B cell (primary cell): ENCODE results near the gene IL10RA. TPM values are rescaled to one million over a fixed set of nuclear protein-coding genes. Genes with fewer than 3 reads are reported as not detected.

ENCODE experiments used
- ATAC-seq: fragments of 200-7000 bp; cut with Tn5 transposase; one replicate; pipeline ENCODE4 v1.10.0; 2021; ENCODE audit warnings: low read depth, mild to moderate bottlenecking, moderate number of reproducible peaks, moderate library complexity
- CTCF ChIA-PET: fragments of 350-600 bp; sonication (Branson Sonifier 250); formaldehyde crosslinking; loops from one replicate; lab custom pipeline; 2021; ENCODE audit warnings: antibody characterized with exemption, inconsistent platforms; lab: Charles Lee
- POLR2A ChIA-PET: fragments of 350-600 bp; sonication (Branson Sonifier 250); formaldehyde crosslinking; loops from one replicate; lab custom pipeline; 2021; ENCODE audit warnings: antibody characterized with exemption; lab: Charles Lee
- DNase-seq: peaks from one replicate; pipeline ENCODE4 v3.0.0; 2013
- H2AFZ ChIP-seq: 2 replicates; pipeline ENCODE4 v1.6.1; 2012; ENCODE audit warnings: mild to moderate bottlenecking, low read depth, low read length; ENCODE audit not compliant: insufficient read depth, poor library complexity, severe bottlenecking
- H3K27ac ChIP-seq, 2 donors: 1 replicate in 1 of 2; 2 replicates in 1 of 2; pipeline ENCODE4 v1.5.1; 2012 to 2013; ENCODE audit warnings: low read length in 2 of 2, mild to moderate bottlenecking in 2 of 2, moderate library complexity in 1 of 2
- H3K27me3 ChIP-seq, 4 experiments: fragments of 200-600 bp in 1 of 4; sonication (generic) in 1 of 4; replicated peaks in 1 of 4; 1 replicate in 2 of 4; 2 replicates in 2 of 4; pipeline versions ENCODE4 v1.6.1 to v1.7.0; 2013 to 2016; ENCODE audit warnings: low read length in 3 of 4, mild to moderate bottlenecking in 2 of 4, mixed read lengths in 1 of 4, moderate library complexity in 1 of 4; ENCODE audit not compliant: insufficient read depth in 4 of 4, control insufficient read depth in 3 of 4; ENCODE audit errors: control extremely low read depth in 1 of 4
- H3K36me3 ChIP-seq, 2 experiments: replicated peaks in 1 of 2; 1 replicate in 1 of 2; 2 replicates in 1 of 2; pipeline versions ENCODE4 v1.6.1 to v1.7.1; 2013; ENCODE audit warnings: low read length in 1 of 2; ENCODE audit not compliant: insufficient read depth in 2 of 2, control insufficient read depth in 1 of 2; ENCODE audit errors: control extremely low read depth in 1 of 2, extremely low read depth in 1 of 2
- H3K4me1 ChIP-seq, 2 donors: fragments of 200-600 bp in 1 of 2; sonication (generic) in 1 of 2; 1 replicate in 1 of 2; 2 replicates in 1 of 2; pipeline versions ENCODE4 v1.5.1 to v1.6.1; 2013 to 2017; ENCODE audit warnings: low read length in 2 of 2; ENCODE audit not compliant: control insufficient read depth in 2 of 2, insufficient read depth in 2 of 2
- H3K4me2 ChIP-seq: replicated peaks from 2 replicates; pipeline ENCODE3; 2012; ENCODE audit warnings: mild to moderate bottlenecking, low read depth, low read length; ENCODE audit not compliant: poor library complexity, severe bottlenecking
- H3K4me3 ChIP-seq, 5 experiments: fragments of 200-600 bp in 1 of 5; sonication (generic) in 1 of 5; 1 replicate in 3 of 5; 2 replicates in 2 of 5; pipeline versions ENCODE4 v1.5.1 to v1.7.0; 2011 to 2016; ENCODE audit warnings: low read length in 4 of 5, mild to moderate bottlenecking in 4 of 5, low read depth in 2 of 5, control low read depth in 1 of 5, moderate library complexity in 1 of 5; ENCODE audit not compliant: insufficient read depth in 1 of 5; ENCODE audit errors: control extremely low read depth in 1 of 5, extremely low read depth in 1 of 5
- H3K79me2 ChIP-seq: fragments of 200-600 bp; sonication (generic); one replicate; pipeline ENCODE4 v1.6.0; 2016; ENCODE audit warnings: low read length; ENCODE audit not compliant: control insufficient read depth, insufficient read depth
- H3K9ac ChIP-seq: fragments of 200-600 bp; sonication (generic); 2 replicates; pipeline ENCODE4 v1.6.1; 2017; ENCODE audit warnings: mild to moderate bottlenecking, low read length, moderate library complexity
- H3K9me3 ChIP-seq, 3 donors: one replicate each; pipeline versions ENCODE4 v1.6.1 to v1.7.1; 2013; ENCODE audit warnings: low read length in 2 of 3; ENCODE audit not compliant: control insufficient read depth in 2 of 3, insufficient read depth in 1 of 3; ENCODE audit errors: control extremely low read depth in 1 of 3
- H4K20me1 ChIP-seq: 2 replicates; pipeline ENCODE4 v1.6.0; 2012; ENCODE audit warnings: mild to moderate bottlenecking, low read length; ENCODE audit not compliant: insufficient read depth, control insufficient read depth, poor library complexity, severe bottlenecking
- H3K27ac Mint-ChIP-seq: one replicate; pipeline ENCODE4 v1.8.0; 2021; ENCODE audit warnings: mixed read lengths
- H3K27me3 Mint-ChIP-seq: one replicate; pipeline ENCODE4 v1.8.0; 2021; ENCODE audit warnings: mixed read lengths
- H3K4me1 Mint-ChIP-seq: one replicate; pipeline ENCODE4 v1.8.0; 2021; ENCODE audit warnings: mixed read lengths
- H3K4me3 Mint-ChIP-seq: one replicate; pipeline ENCODE4 v1.8.0; 2021; ENCODE audit warnings: mixed read lengths
- H3K9me3 Mint-ChIP-seq: one replicate; pipeline ENCODE4 v1.8.0; 2022; ENCODE audit warnings: mixed read lengths; ENCODE audit not compliant: insufficient read depth
- CTCF ChIP-seq: fragments of 200-600 bp; IDR thresholded peaks from one replicate; pipeline ENCODE4 v1.8.0; 2022; ENCODE audit warnings: antibody characterized with exemption, mild to moderate bottlenecking
- EZH2 ChIP-seq: IDR thresholded peaks from 2 replicates; pipeline ENCODE4 v1.6.1; 2012; ENCODE audit warnings: borderline replicate concordance, low read depth, mild to moderate bottlenecking, moderate library complexity, low read length; ENCODE audit not compliant: insufficient read depth, poor library complexity, severe bottlenecking
- WGBS: methylation state at CpG from one replicate; pipeline ENCODE4 v1.1.5; 2013; ENCODE audit warnings: missing lambda C conversion rate; ENCODE audit not compliant: insufficient coverage; 5-methylcytosine and 5-hydroxymethylcytosine counted together
- intact Hi-C: fragments of 100-400 bp; cut with micrococcal nuclease; formaldehyde crosslinking; loops from one replicate; pipeline ENCODE4 v1.10.0; 2022
- polyA plus RNA-seq: library from polyadenylated mRNA; depleted of rRNA; stranded (reverse); fragments of >200 nt; gene quantifications from 2 replicates; pipeline ENCODE4 v1.2.3, GENCODE V29; 2012
- total RNA-seq, 2 donors: library from RNA; stranded (reverse); fragments of 120-200 nt in 1 of 2; gene quantifications; 1 replicate in 1 of 2; 2 replicates in 1 of 2; pipeline versions ENCODE4 v1.2.3 to v1.2.4, GENCODE V29; 2013 to 2022

The IL10RA gene
- total and polyA plus RNA-seq, 2 donors (not counting 1 experiment from before 2014, with no cell fraction given), result 73.3 to 417 TPM

GRCh38 chr11:117945047-117945810 lies 41.0 kb upstream of the IL10RA start:
- TF ChIP-seq EZH2, result no peak
- no peak for TF ChIP-seq CTCF
- intact Hi-C loops, result no loop called here
- Mint-ChIP-seq H3K4me1 (peaks cover 20% of the 10 kb centered on the region), H3K27me3 (peaks cover 9% of the 10 kb centered on the region), H3K9me3 (no peaks in the 10 kb centered on the region), H3K27ac (no peak overlapping the region), H3K4me3 (no peak overlapping the region)
- WGBS, result no CpG with 5 or more reads among the region's 7 CpGs
- no peak overlapping the region for H3K9ac ChIP-seq
- no peaks in the 10 kb centered on the region for H4K20me1 ChIP-seq
- ATAC-seq (no peak), DNase-seq (no peak)
- H3K79me2 ChIP-seq, result no peaks in the 10 kb centered on the region
- H3K27me3 ChIP-seq, result no peaks in the 10 kb centered on the region
- H3K9me3 ChIP-seq, result peaks cover 0 to 1% (median 0%) of the 10 kb centered on the region in 3 donors
- peaks cover 15 to 28% of the 10 kb centered on the region in 2 donors for H3K4me1 ChIP-seq
- H3K4me3 ChIP-seq, result no peak overlapping the region
- ChIA-PET POLR2A (interaction anchor here (0.5 to 1.3 kb wide), 3 partner anchors 9 to 109 kb away, joined by 3 to 5 read pairs (median 3); no protein-coding TSS in a partner anchor), CTCF (interaction anchor here (1.0 to 15.0 kb wide), 23 partner anchors 10 to 519 kb away, joined by 3 to 495 read pairs (median 9); partner anchors contain the start of genes FXYD2 and IL10RA)
- no peak overlapping the region for H3K4me2 ChIP-seq
- H3K36me3 ChIP-seq, result no peaks in the 10 kb centered on the region
- H2AFZ ChIP-seq, result no peak overlapping the region
- no peak overlapping the region for H3K27ac ChIP-seq
